Loucy (cell line): ENCODE measurements around the gene C14orf180.

Experiments
- H2AFZ ChIP-seq: fragments of 200-600 bp; sonication (generic); 2 replicates; pipeline ENCODE4 v1.6.0; 2016; ENCODE audit warnings: antibody characterized with exemption, mild to moderate bottlenecking, low read length, moderate library complexity
- H3F3A ChIP-seq: fragments of 200-600 bp; 2 replicates; pipeline ENCODE4 v1.6.0; 2016; ENCODE audit warnings: antibody characterized with exemption, low read depth, mild to moderate bottlenecking
- H3K27me3 ChIP-seq: fragments of 200-600 bp; sonication (generic); 2 replicates; pipeline ENCODE4 v1.6.1; 2014; ENCODE audit warnings: low read length, mild to moderate bottlenecking; ENCODE audit not compliant: insufficient read depth, poor library complexity, severe bottlenecking
- H3K36me3 ChIP-seq: fragments of 200-600 bp; sonication (generic); 2 replicates; pipeline ENCODE4 v1.6.1; 2016; ENCODE audit warnings: low read length; ENCODE audit not compliant: insufficient read depth
- H3K4me1 ChIP-seq: fragments of 200-600 bp; sonication (generic); 2 replicates; pipeline ENCODE4 v1.5.1; 2014; ENCODE audit warnings: low read length, mild to moderate bottlenecking; ENCODE audit not compliant: insufficient read depth, poor library complexity, severe bottlenecking
- H3K4me2 ChIP-seq: fragments of 200-600 bp; sonication (generic); 2 replicates; pipeline ENCODE4 v1.6.0; 2014; ENCODE audit warnings: antibody characterized with exemption, low read length, low read depth, mild to moderate bottlenecking; ENCODE audit not compliant: poor library complexity, severe bottlenecking
- H3K4me3 ChIP-seq: fragments of 200-600 bp; sonication (generic); 2 replicates; pipeline ENCODE4 v1.5.1; 2014; ENCODE audit warnings: low read length, mild to moderate bottlenecking, mixed read lengths; ENCODE audit not compliant: poor library complexity, severe bottlenecking
- H3K79me2 ChIP-seq: fragments of 200-600 bp; sonication (generic); 2 replicates; pipeline ENCODE4 v1.6.1; 2014; ENCODE audit warnings: low read length; ENCODE audit not compliant: insufficient read depth
- H3K9ac ChIP-seq: fragments of 200-600 bp; sonication (generic); 2 replicates; pipeline ENCODE4 v1.6.0; 2014; ENCODE audit warnings: mild to moderate bottlenecking, low read depth, low read length, moderate library complexity; ENCODE audit not compliant: poor library complexity, severe bottlenecking
- H3K9me2 ChIP-seq: fragments of 200-600 bp; sonication (generic); replicated peaks from 2 replicates; pipeline ENCODE4 v1.6.1; 2016; ENCODE audit warnings: low read depth, low read length, mixed read lengths
- H3K9me3 ChIP-seq: fragments of 200-600 bp; sonication (generic); 2 replicates; pipeline ENCODE4 v1.6.1; 2014; ENCODE audit warnings: mild to moderate bottlenecking, antibody characterized with exemption, low read length, low read depth; ENCODE audit not compliant: insufficient read depth
- H4K20me1 ChIP-seq: fragments of 200-600 bp; sonication (generic); 2 replicates; pipeline ENCODE4 v1.6.0; 2014; ENCODE audit warnings: antibody characterized with exemption, low read length, mild to moderate bottlenecking; ENCODE audit not compliant: insufficient read depth, poor library complexity, severe bottlenecking
- CTCF ChIP-seq: fragments of 200-600 bp; sonication (generic); conservative IDR thresholded peaks from 2 replicates; pipeline ENCODE4 v1.5.1; 2014; ENCODE audit warnings: mild to moderate bottlenecking, antibody characterized with exemption, low read length
- EZH2phosphoT487 ChIP-seq: fragments of 200-600 bp; IDR thresholded peaks from 2 replicates; pipeline ENCODE4 v1.6.1; 2018; ENCODE audit warnings: antibody characterized with exemption, mild to moderate bottlenecking, moderate library complexity, borderline replicate concordance

C14orf180 gene

GRCh38 chr14:104553166-104554087 is 26.1 kb upstream of the C14orf180 start:
- no peaks in the 10 kb centered on the region for H3K9me3 ChIP-seq
- no peaks in the 10 kb centered on the region for H3K9me2 ChIP-seq
- H3K27me3 ChIP-seq = no peaks in the 10 kb centered on the region
- TF ChIP-seq CTCF (no peak), EZH2phosphoT487 (no peak)
- H3K9ac ChIP-seq = no peak overlapping the region
- H3K4me2 ChIP-seq = no peak overlapping the region
- H3K36me3 ChIP-seq = no peaks in the 10 kb centered on the region
- no peak overlapping the region for H3K4me3 ChIP-seq
- H4K20me1 ChIP-seq = no peaks in the 10 kb centered on the region
- no peaks in the 10 kb centered on the region for H3K4me1 ChIP-seq
- no peak overlapping the region for H2AFZ ChIP-seq
- H3F3A ChIP-seq = no peaks in the 10 kb centered on the region
- H3K79me2 ChIP-seq = no peaks in the 10 kb centered on the region

GRCh38 chr14:104554088-104554607 is 25.4 kb upstream of the C14orf180 start:
- Histone ChIP-seq H3K4me2 (no peak overlapping the region), H3F3A (no peaks in the 10 kb centered on the region), H3K9ac (no peak overlapping the region), H3K27me3 (no peaks in the 10 kb centered on the region), H3K9me2 (no peaks in the 10 kb centered on the region), H4K20me1 (no peaks in the 10 kb centered on the region), H3K36me3 (no peaks in the 10 kb centered on the region), H2AFZ (no peak overlapping the region), H3K9me3 (no peaks in the 10 kb centered on the region), H3K79me2 (no peaks in the 10 kb centered on the region), H3K4me3 (no peak overlapping the region), H3K4me1 (no peaks in the 10 kb centered on the region)
- TF ChIP-seq CTCF (no peak), EZH2phosphoT487 (no peak)

- H2AFZ ChIP-seq = no peak overlapping the region
- no peaks in the 10 kb centered on the region for H3K79me2 ChIP-seq
- H3K9me3 ChIP-seq = no peaks in the 10 kb centered on the region
- no peak overlapping the region for H3K9ac ChIP-seq
- no peaks in the 10 kb centered on the region for H3K27me3 ChIP-seq
- H3K4me2 ChIP-seq = no peak overlapping the region
- no peaks in the 10 kb centered on the region for H3F3A ChIP-seq
- H3K36me3 ChIP-seq = no peaks in the 10 kb centered on the region
- H3K9me2 ChIP-seq = no peaks in the 10 kb centered on the region
- H4K20me1 ChIP-seq = no peaks in the 10 kb centered on the region
- no peak overlapping the region for H3K4me3 ChIP-seq
- no peaks in the 10 kb centered on the region for H3K4me1 ChIP-seq
- no peak for TF ChIP-seq CTCF
Measured at GRCh38 chr14:104554608-104555429, 24.7 kb upstream of the C14orf180 start.
